ENCODE measurements around the gene LIMK1. TPM values are rescaled to one million over a fixed set of nuclear protein-coding genes. Genes with fewer than 3 reads are reported as not detected.

The LIMK1 gene
- total RNA-seq, 1 experiment from 2014 or later, result 34.4 TPM

DNA sequence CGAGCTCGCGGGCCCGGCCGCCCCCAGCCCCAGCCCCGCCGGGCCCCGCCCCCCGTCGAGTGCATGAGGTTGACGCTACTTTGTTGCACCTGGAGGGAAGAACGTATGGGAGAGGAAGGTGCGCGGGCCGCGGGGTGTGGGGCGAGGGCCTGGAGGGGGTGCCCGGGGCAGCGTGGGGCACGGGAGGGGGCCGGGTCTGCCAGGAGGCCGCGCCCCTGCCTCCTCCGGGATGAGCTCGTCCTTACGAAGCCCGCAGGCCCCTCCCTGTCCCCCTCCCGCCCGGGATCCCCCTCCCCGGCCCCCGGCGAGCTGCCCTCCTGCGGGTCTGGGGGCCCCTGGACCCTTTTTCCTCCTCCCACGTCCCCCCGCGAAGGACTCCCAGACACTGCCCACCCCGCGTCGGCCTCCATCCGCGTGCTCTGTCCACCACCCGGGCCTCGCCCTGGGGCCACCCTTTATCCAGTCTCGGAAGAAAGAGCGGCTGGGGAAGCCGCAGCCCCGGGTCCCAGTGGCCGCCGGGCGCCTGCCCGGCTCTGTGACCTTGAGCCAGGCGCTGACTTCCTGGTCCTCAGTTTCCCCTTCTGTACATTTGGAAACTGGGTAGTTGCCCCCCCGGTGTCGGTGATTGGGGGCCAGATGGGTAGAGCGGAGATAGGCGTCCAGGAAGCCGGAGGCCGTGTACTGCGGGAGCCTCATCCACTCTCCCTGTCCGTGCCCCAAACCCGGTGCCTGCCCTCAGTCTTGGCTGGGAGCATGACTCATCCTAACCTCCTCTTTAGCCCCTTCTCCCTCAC, 521 bp downstream of the LIMK1 start:
- H3K9me3 Mint-ChIP-seq (ENCODE audit: low read depth, unreplicated experiment), result no peaks in the 10 kb centered on the region
- TF ChIP-seq, protein P1, sequence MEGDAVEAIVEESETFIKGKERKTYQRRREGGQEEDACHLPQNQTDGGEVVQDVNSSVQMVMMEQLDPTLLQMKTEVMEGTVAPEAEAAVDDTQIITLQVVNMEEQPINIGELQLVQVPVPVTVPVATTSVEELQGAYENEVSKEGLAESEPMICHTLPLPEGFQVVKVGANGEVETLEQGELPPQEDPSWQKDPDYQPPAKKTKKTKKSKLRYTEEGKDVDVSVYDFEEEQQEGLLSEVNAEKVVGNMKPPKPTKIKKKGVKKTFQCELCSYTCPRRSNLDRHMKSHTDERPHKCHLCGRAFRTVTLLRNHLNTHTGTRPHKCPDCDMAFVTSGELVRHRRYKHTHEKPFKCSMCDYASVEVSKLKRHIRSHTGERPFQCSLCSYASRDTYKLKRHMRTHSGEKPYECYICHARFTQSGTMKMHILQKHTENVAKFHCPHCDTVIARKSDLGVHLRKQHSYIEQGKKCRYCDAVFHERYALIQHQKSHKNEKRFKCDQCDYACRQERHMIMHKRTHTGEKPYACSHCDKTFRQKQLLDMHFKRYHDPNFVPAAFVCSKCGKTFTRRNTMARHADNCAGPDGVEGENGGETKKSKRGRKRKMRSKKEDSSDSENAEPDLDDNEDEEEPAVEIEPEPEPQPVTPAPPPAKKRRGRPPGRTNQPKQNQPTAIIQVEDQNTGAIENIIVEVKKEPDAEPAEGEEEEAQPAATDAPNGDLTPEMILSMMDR (IDR thresholded peaks at IDR 0.05; ENCODE audit: unreplicated experiment), result no peak
- intact Hi-C loops (cut with micrococcal nuclease; ENCODE audit: unreplicated experiment), result no loop called here
- peak overlapping the region; percentile 66 for H3K27ac Mint-ChIP-seq (ENCODE audit: unreplicated experiment)
- CTCF ChIA-PET, result interaction anchor here (0.5 to 1.4 kb wide), 3 partner anchors 10 to 109 kb away, joined by 4 to 7 read pairs (median 5); no protein-coding TSS in a partner anchor
- H3K27me3 Mint-ChIP-seq (ENCODE audit: unreplicated experiment), result no peaks in the 10 kb centered on the region
- peaks cover 46% of the 10 kb centered on the region for H3K36me3 Mint-ChIP-seq (ENCODE audit: insufficient read depth, unreplicated experiment)
- H3K4me1 Mint-ChIP-seq (ENCODE audit: low read depth, unreplicated experiment), result no peaks in the 10 kb centered on the region
- peak; percentile 38 for DNase-seq
- H3K4me3 Mint-ChIP-seq (ENCODE audit: low read depth, unreplicated experiment), result peak overlapping the region; percentile 86
- BruUV-seq (replicated peaks), result no TSS peak

DNA sequence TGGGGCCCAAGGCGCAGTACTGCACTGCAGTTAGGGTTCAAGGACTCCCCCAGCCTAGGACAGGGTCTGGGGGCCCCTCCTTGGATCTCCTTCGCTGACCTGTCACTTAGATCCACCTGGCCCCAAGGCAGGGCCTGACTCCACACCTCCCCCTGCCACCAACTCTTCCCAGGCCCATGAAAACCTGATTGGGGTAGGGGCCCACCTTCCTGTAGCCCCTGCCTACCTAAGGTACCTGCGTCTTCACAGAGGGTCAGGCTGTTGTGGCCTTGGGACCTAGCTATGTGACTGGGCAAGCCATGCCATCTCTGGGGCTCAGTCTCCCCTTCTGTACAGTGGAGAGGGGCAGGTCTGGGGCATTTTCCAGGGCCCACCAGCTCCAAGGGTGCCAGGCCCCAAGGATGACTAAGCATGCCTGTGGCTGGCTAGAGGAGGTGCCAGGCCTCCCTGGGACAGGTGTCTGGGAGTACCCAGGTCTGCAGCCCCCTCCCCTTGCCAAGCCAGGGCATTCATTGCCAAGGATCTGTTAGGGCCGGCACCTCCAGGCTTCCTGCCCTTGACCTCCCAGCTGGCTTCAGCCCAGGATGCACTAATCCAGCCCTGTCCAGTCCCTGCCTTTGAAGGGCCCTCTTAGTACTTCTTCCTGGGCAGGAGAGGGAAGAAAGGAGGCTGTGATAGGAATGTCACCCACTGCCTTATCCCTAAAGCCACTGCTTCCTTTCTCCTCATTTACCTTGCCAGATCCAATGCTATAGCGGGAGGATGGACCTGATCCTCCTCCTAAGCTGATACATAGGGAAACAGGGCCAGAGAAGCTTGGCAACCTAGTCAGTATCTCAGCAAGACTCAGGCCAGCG, 1.3 kb downstream of the LIMK1 start:
- H3K9me3 Mint-ChIP-seq (ENCODE audit: low read depth, unreplicated experiment), result no peaks in the 10 kb centered on the region
- peak overlapping the region; percentile 66 for H3K27ac Mint-ChIP-seq (ENCODE audit: unreplicated experiment)
- peaks cover 46% of the 10 kb centered on the region for H3K36me3 Mint-ChIP-seq (ENCODE audit: insufficient read depth, unreplicated experiment)
- CTCF ChIA-PET, result interaction anchor here (0.6 kb wide), 1 partner anchor 108 kb away, joined by 7 read pairs; no protein-coding TSS in a partner anchor
- H3K4me3 Mint-ChIP-seq (ENCODE audit: low read depth, unreplicated experiment), result peak overlapping the region; percentile 86
- intact Hi-C loops (cut with micrococcal nuclease; ENCODE audit: unreplicated experiment), result no loop called here
- TF ChIP-seq, protein P1 (IDR thresholded peaks at IDR 0.05; ENCODE audit: unreplicated experiment), result no peak
- DNase-seq, result no peak
- H3K4me1 Mint-ChIP-seq (ENCODE audit: low read depth, unreplicated experiment), result no peaks in the 10 kb centered on the region
- BruUV-seq (replicated peaks), result no TSS peak
- no peaks in the 10 kb centered on the region for H3K27me3 Mint-ChIP-seq (ENCODE audit: unreplicated experiment)

DNA sequence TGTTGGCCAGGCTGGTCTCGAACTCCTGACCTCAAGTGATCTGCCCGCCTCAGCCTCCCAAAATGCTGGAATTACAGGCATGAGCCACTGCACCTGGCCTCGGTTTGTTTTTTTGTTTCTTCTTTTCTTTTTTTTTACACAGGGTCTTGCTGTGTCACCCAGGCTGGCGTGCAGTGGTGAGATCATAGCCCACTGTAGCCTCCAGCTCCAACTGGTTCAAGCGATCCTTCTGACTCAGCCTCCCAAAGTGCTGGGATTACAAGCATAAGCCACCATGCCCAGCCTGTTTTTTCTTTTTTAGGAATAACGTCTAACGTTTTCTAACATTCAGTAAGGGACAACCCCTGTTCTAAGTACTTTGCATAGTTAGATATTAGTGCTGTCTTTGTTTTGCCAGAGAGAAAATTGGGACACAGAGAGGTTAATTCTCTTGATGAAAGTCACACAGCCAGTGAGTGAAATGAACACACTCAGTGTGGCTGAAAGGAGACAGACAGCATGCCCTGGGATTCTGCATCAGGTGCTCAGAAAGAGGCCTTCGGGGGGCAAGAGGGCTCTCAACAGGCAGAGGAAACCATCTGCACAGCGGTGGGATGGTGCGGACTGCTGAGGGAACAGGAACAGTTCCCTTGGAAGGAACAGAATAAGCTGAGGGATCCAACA, 4.3 kb downstream of the LIMK1 start:
- H3K4me1 Mint-ChIP-seq (ENCODE audit: low read depth, unreplicated experiment), result no peaks in the 10 kb centered on the region
- no peaks in the 10 kb centered on the region for H3K9me3 Mint-ChIP-seq (ENCODE audit: low read depth, unreplicated experiment)
- H3K4me3 Mint-ChIP-seq (ENCODE audit: low read depth, unreplicated experiment), result no peak overlapping the region
- no peaks in the 10 kb centered on the region for H3K27me3 Mint-ChIP-seq (ENCODE audit: unreplicated experiment)
- no peak overlapping the region for H3K27ac Mint-ChIP-seq (ENCODE audit: unreplicated experiment)
- BruUV-seq (replicated peaks), result no TSS peak
- H3K36me3 Mint-ChIP-seq (ENCODE audit: insufficient read depth, unreplicated experiment), result peaks cover 46% of the 10 kb centered on the region
- TF ChIP-seq, protein P1 (IDR thresholded peaks at IDR 0.05; ENCODE audit: unreplicated experiment), result no peak
- intact Hi-C loops (cut with micrococcal nuclease; ENCODE audit: unreplicated experiment), result no loop called here
- CTCF ChIA-PET, result no interaction called here
- DNase-seq, result no peak

DNA sequence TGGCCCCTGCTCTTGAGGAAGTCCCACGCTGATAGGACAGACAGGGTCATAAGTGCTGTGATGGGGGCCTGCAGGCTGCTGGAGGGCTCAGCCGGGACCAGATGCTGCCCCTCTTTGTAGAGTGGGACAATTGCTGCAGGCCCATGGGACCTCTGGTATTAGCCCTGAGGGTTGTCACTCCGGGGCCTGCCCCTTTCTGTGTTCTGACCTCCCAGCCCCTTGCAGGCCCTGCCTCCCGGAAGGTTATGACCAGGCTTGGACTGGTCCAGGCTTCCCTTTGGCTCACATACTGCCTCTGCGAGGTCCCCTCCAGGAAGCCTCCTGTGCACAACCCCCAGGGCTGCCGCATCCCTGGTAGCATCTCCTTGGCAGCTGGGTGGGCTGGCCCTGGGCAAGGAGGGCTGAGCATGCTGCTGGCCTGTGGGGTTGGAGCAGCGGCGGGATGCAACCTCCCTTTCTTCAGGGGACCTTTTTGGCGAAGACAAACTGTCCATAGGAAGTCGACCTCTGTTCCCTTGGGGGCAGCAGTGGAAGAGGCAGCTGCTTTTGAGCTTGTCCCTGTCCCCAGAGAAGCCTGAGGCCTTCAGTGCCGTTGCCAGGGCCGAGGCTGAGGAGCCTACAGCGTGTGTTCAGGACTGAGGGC, 8.8 kb downstream of the LIMK1 start:
- peaks cover 10% of the 10 kb centered on the region for H3K36me3 Mint-ChIP-seq (ENCODE audit: insufficient read depth, unreplicated experiment)
- BruUV-seq (replicated peaks), result no TSS peak
- H3K4me1 Mint-ChIP-seq (ENCODE audit: low read depth, unreplicated experiment), result peaks cover 11% of the 10 kb centered on the region
- TF ChIP-seq, protein P1 (IDR thresholded peaks at IDR 0.05; ENCODE audit: unreplicated experiment), result no peak
- H3K9me3 Mint-ChIP-seq (ENCODE audit: low read depth, unreplicated experiment), result no peaks in the 10 kb centered on the region
- H3K27ac Mint-ChIP-seq (ENCODE audit: unreplicated experiment), result no peak overlapping the region
- CTCF ChIA-PET, result no interaction called here
- no peaks in the 10 kb centered on the region for H3K27me3 Mint-ChIP-seq (ENCODE audit: unreplicated experiment)
- H3K4me3 Mint-ChIP-seq (ENCODE audit: low read depth, unreplicated experiment), result no peak overlapping the region
- no peak for DNase-seq
- intact Hi-C loops (cut with micrococcal nuclease; ENCODE audit: unreplicated experiment), result no loop called here

Data from Calu3 (cell line).